ENCODE measurements around the gene SIGLEC11. TPM values are rescaled to one million over a fixed set of nuclear protein-coding genes. Genes with fewer than 3 reads are reported as not detected.

Gene SIGLEC11
- total RNA-seq, 6 donors from 2014 or later, result 2.0 to 7.3 (median 4.4) TPM

GRCh38 chr19:49904136-49904535 lies 56.8 kb downstream of the SIGLEC11 start:
- no peak for TF ChIP-seq CTCF (IDR thresholded peaks at IDR 0.05)
- TF ChIP-seq EP300 (IDR thresholded peaks at IDR 0.05), result no peak
- no peak for TF ChIP-seq POLR2AphosphoS5 (IDR thresholded peaks at IDR 0.05)
- TF ChIP-seq POLR2A (IDR thresholded peaks at IDR 0.05), result no peak
- Histone ChIP-seq H3K27ac (no peak overlapping the region), H3K4me1 (peaks cover 0 to 7% (median 0%) of the 10 kb centered on the region in 4 donors), H3K36me3 (peaks cover 0 to 33% (median 16%) of the 10 kb centered on the region in 4 donors), H3K4me3 (no peak overlapping the region), H3K27me3 (no peaks in the 10 kb centered on the region), H3K9me3 (no peaks in the 10 kb centered on the region)
- ATAC-seq (ENCODE audit: low FRiP score in 2 of 2) (no peak), DNase-seq (no peak)
- whole genome bisulfite sequencing, 2 donors, result 50 to 52% methylated on average over 6 of the region's 6 CpGs

Other genes with a start within 250 kb of the SIGLEC11 start
- under 1 TPM in 3 of 6 donors, not detected in 3; 0.15 to 0.91 (median 0.37) TPM for gene TSKS, start 197.9 kb downstream of the SIGLEC11 start, total RNA-seq
- gene AP2A1, start 194.2 kb downstream of the SIGLEC11 start, total RNA-seq, result 100 to 1,000 TPM in 1 of 6 donors, 10 to 100 TPM in 5; 46.0 to 113 (median 77.6) TPM
- gene FUZ, start 147.9 kb downstream of the SIGLEC11 start, total RNA-seq, result 10 to 100 TPM; 17.3 to 43.0 (median 22.3) TPM
- 100 to 1,000 TPM in 1 of 6 donors, 10 to 100 TPM in 5; 41.7 to 110 (median 61.2) TPM for gene MED25, start 142.9 kb downstream of the SIGLEC11 start, total RNA-seq
- 100 to 1,000 TPM in 3 of 6 donors, 10 to 100 TPM in 3; 60.2 to 136 (median 106) TPM for gene PTOV1, start 110.0 kb downstream of the SIGLEC11 start, total RNA-seq
- gene PNKP, start 93.6 kb downstream of the SIGLEC11 start, total RNA-seq, result 100 to 1,000 TPM in 2 of 6 donors, 10 to 100 TPM in 4; 47.6 to 321 (median 88.6) TPM
- gene AKT1S1, start 83.8 kb downstream of the SIGLEC11 start, total RNA-seq, result 10 to 100 TPM; 11.8 to 35.5 (median 25.7) TPM
- 100 to 1,000 TPM in 1 of 6 donors, 10 to 100 TPM in 5; 22.9 to 140 (median 61.2) TPM for gene TBC1D17, start 83.5 kb downstream of the SIGLEC11 start, total RNA-seq
- gene IL4I1, start 64.3 kb downstream of the SIGLEC11 start, total RNA-seq, result 1 to 10 TPM in 5 of 6 donors, under 1 TPM in 1; 0.44 to 7.3 (median 2.1) TPM
- 10 to 100 TPM; 10.0 to 25.8 (median 15.3) TPM for gene ATF5, start 32.0 kb downstream of the SIGLEC11 start, total RNA-seq
- 10 to 100 TPM; 34.7 to 44.4 (median 40.1) TPM for gene NUP62, start 31.7 kb downstream of the SIGLEC11 start, total RNA-seq
- gene VRK3, start 64.2 kb upstream of the SIGLEC11 start, total RNA-seq, result 10 to 100 TPM; 28.6 to 82.8 (median 38.4) TPM
- 10 to 100 TPM in 1 of 6 donors, 1 to 10 TPM in 5; 3.8 to 12.5 (median 6.3) TPM for gene ZNF473, start 64.8 kb upstream of the SIGLEC11 start, total RNA-seq
- not detected for gene IZUMO2, start 202.1 kb upstream of the SIGLEC11 start, total RNA-seq
- gene MYH14, start 242.4 kb upstream of the SIGLEC11 start, total RNA-seq, result 100 to 1,000 TPM; 145 to 351 (median 208) TPM

All from upper lobe of left lung (tissue), 6 donors.